HEK293 (cell line): ENCODE measurements around the gene SLC25A30.

Experiments used
- GLIS2 ChIP-seq: fragments of 450-650 bp; formaldehyde crosslinking; IDR thresholded peaks from 2 replicates; pipeline ENCODE4 v1.5.1; 2016; ENCODE audit warnings: missing biosample characterization, missing genetic modification characterization
- PRDM1 ChIP-seq: fragments of 450-650 bp; formaldehyde crosslinking; IDR thresholded peaks from 2 replicates; pipeline ENCODE4; 2016; ENCODE audit warnings: missing biosample characterization, missing genetic modification characterization
- SETDB1 ChIP-seq: IDR thresholded peaks from one replicate; pipeline ENCODE4 v1.6.1; 2017; ENCODE audit warnings: mild to moderate bottlenecking, low read length, moderate library complexity, mixed read lengths; ENCODE audit not compliant: insufficient read length
- YY1 ChIP-seq: fragments of 450-650 bp; formaldehyde crosslinking; IDR thresholded peaks from 2 replicates; pipeline ENCODE4 v1.5.1; 2018; ENCODE audit warnings: missing biosample characterization, missing genetic modification characterization
- ZEB2 ChIP-seq: fragments of 450-650 bp; formaldehyde crosslinking; IDR thresholded peaks from 2 replicates; pipeline ENCODE4 v1.5.1; 2016; ENCODE audit warnings: missing biosample characterization, missing genetic modification characterization
- ZNF311 ChIP-seq: fragments of 450-650 bp; formaldehyde crosslinking; IDR thresholded peaks from 2 replicates; pipeline ENCODE4 v1.5.1; 2017; ENCODE audit warnings: missing biosample characterization, missing genetic modification characterization, borderline replicate concordance
- ZNF350 ChIP-seq: fragments of 450-650 bp; formaldehyde crosslinking; IDR thresholded peaks from 2 replicates; pipeline ENCODE4 v1.5.0; 2017; ENCODE audit warnings: missing biosample characterization, mild to moderate bottlenecking, missing genetic modification characterization
- ZNF558 ChIP-seq: fragments of 450-650 bp; formaldehyde crosslinking; IDR thresholded peaks from 2 replicates; pipeline ENCODE4 v1.5.1; 2016; ENCODE audit warnings: missing biosample characterization, missing genetic modification characterization
- ZNF747 ChIP-seq: fragments of 450-650 bp; formaldehyde crosslinking; IDR thresholded peaks from 2 replicates; pipeline ENCODE4 v1.5.1; 2016; ENCODE audit warnings: missing biosample characterization, missing genetic modification characterization
- ZSCAN23 ChIP-seq: fragments of 450-650 bp; formaldehyde crosslinking; IDR thresholded peaks from 2 replicates; pipeline ENCODE4 v1.5.1; 2016; ENCODE audit warnings: missing biosample characterization, missing genetic modification characterization
- TF ChIP-seq, protein P1 (sequence below): fragments of 450-650 bp; formaldehyde crosslinking; IDR thresholded peaks from 2 replicates; pipeline ENCODE4 v1.5.1; 2016; ENCODE audit warnings: missing biosample characterization, missing genetic modification characterization
- TF ChIP-seq, protein P2 (sequence below): fragments of 450-650 bp; formaldehyde crosslinking; conservative IDR thresholded peaks from 2 replicates; pipeline ENCODE4 v1.5.1; 2016; ENCODE audit warnings: low read depth, missing biosample characterization, missing genetic modification characterization
- TF ChIP-seq, protein P3 (sequence below): fragments of 450-650 bp; formaldehyde crosslinking; IDR thresholded peaks from 2 replicates; pipeline ENCODE4 v1.5.1; 2016; ENCODE audit warnings: missing biosample characterization, missing genetic modification characterization
- TF ChIP-seq, protein P4 (sequence below): fragments of 450-650 bp; formaldehyde crosslinking; IDR thresholded peaks from 2 replicates; pipeline ENCODE4 v1.5.1; 2016; ENCODE audit warnings: missing biosample characterization, missing genetic modification characterization

DNA sequence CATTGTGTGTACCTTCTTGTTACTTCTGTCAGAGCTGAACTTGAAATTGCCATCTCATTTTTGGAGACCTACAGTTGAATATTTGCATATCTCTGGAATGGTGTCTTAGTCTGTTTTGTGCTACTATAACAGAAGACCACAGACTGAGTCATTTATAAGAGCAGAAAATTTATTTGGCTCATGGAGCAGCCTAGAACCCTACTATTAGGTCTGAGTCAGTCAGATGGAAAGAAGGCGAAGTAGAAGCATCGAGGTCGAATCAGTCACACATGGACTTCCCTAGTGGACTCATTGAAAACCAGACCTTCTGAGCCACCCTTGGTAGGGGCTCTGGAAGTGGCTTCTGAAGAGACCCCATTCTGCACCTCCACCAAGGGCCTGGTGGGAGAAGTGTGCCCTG is 43.3 kb downstream of the SLC25A30 start:
- TF ChIP-seq SETDB1 (no peak), ZNF558 (tag by site-specific recombination) (no peak), ZNF350 (tag by site-specific recombination) (no peak), ZEB2 (tag by site-specific recombination) (no peak), YY1 (tag by site-specific recombination) (no peak), GLIS2 (no peak), ZNF311 (tag by site-specific recombination) (no peak), PRDM1 (tag by site-specific recombination) (no peak), ZSCAN23 (tag by site-specific recombination) (no peak), ZNF747 (tag by site-specific recombination) (no peak)
- TF ChIP-seq, protein P1, sequence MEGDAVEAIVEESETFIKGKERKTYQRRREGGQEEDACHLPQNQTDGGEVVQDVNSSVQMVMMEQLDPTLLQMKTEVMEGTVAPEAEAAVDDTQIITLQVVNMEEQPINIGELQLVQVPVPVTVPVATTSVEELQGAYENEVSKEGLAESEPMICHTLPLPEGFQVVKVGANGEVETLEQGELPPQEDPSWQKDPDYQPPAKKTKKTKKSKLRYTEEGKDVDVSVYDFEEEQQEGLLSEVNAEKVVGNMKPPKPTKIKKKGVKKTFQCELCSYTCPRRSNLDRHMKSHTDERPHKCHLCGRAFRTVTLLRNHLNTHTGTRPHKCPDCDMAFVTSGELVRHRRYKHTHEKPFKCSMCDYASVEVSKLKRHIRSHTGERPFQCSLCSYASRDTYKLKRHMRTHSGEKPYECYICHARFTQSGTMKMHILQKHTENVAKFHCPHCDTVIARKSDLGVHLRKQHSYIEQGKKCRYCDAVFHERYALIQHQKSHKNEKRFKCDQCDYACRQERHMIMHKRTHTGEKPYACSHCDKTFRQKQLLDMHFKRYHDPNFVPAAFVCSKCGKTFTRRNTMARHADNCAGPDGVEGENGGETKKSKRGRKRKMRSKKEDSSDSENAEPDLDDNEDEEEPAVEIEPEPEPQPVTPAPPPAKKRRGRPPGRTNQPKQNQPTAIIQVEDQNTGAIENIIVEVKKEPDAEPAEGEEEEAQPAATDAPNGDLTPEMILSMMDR (tag by site-specific recombination), result no peak
- TF ChIP-seq, protein P2, sequence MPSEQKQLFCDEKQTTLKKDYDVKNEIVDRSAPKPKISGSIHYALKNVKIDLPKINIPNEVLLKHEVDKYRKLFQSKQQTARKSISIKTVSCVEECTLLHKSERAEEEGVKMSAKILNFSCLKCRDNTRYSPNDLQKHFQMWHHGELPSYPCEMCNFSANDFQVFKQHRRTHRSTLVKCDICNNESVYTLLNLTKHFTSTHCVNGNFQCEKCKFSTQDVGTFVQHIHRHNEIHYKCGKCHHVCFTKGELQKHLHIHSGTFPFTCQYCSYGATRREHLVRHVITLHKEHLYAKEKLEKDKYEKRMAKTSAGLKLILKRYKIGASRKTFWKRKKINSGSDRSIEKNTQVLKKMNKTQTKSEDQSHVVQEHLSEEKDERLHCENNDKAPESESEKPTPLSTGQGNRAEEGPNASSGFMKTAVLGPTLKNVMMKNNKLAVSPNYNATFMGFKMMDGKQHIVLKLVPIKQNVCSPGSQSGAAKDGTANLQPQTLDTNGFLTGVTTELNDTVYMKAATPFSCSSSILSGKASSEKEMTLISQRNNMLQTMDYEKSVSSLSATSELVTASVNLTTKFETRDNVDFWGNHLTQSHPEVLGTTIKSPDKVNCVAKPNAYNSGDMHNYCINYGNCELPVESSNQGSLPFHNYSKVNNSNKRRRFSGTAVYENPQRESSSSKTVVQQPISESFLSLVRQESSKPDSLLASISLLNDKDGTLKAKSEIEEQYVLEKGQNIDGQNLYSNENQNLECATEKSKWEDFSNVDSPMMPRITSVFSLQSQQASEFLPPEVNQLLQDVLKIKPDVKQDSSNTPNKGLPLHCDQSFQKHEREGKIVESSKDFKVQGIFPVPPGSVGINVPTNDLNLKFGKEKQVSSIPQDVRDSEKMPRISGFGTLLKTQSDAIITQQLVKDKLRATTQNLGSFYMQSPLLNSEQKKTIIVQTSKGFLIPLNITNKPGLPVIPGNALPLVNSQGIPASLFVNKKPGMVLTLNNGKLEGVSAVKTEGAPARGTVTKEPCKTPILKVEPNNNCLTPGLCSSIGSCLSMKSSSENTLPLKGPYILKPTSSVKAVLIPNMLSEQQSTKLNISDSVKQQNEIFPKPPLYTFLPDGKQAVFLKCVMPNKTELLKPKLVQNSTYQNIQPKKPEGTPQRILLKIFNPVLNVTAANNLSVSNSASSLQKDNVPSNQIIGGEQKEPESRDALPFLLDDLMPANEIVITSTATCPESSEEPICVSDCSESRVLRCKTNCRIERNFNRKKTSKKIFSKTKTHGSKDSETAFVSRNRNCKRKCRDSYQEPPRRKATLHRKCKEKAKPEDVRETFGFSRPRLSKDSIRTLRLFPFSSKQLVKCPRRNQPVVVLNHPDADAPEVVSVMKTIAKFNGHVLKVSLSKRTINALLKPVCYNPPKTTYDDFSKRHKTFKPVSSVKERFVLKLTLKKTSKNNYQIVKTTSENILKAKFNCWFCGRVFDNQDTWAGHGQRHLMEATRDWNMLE (tag by site-specific recombination), result no peak
- TF ChIP-seq, protein P3, sequence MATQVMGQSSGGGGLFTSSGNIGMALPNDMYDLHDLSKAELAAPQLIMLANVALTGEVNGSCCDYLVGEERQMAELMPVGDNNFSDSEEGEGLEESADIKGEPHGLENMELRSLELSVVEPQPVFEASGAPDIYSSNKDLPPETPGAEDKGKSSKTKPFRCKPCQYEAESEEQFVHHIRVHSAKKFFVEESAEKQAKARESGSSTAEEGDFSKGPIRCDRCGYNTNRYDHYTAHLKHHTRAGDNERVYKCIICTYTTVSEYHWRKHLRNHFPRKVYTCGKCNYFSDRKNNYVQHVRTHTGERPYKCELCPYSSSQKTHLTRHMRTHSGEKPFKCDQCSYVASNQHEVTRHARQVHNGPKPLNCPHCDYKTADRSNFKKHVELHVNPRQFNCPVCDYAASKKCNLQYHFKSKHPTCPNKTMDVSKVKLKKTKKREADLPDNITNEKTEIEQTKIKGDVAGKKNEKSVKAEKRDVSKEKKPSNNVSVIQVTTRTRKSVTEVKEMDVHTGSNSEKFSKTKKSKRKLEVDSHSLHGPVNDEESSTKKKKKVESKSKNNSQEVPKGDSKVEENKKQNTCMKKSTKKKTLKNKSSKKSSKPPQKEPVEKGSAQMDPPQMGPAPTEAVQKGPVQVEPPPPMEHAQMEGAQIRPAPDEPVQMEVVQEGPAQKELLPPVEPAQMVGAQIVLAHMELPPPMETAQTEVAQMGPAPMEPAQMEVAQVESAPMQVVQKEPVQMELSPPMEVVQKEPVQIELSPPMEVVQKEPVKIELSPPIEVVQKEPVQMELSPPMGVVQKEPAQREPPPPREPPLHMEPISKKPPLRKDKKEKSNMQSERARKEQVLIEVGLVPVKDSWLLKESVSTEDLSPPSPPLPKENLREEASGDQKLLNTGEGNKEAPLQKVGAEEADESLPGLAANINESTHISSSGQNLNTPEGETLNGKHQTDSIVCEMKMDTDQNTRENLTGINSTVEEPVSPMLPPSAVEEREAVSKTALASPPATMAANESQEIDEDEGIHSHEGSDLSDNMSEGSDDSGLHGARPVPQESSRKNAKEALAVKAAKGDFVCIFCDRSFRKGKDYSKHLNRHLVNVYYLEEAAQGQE (tag by site-specific recombination), result no peak
- TF ChIP-seq, protein P4, sequence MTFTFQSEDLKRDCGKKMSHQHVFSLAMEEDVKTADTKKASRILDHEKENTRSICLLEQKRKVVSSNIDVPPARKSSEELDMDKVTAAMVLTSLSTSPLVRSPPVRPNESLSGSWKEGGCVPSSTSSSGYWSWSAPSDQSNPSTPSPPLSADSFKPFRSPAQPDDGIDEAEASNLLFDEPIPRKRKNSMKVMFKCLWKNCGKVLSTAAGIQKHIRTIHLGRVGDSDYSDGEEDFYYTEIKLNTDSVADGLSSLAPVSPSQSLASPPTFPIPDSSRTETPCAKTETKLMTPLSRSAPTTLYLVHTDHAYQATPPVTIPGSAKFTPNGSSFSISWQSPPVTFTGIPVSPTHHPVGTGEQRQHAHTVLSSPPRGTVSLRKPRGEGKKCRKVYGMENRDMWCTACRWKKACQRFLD (tag by site-specific recombination), result no peak
